PFSK-1 (cell line): ENCODE results near the gene ID2.

Experiments
- POLR2AphosphoS5 ChIP-seq: IDR thresholded peaks from 2 replicates; pipeline ENCODE4 v1.6.1; 2012; ENCODE audit warnings: low read depth, mild to moderate bottlenecking, control low read depth, low read length, moderate library complexity
- REST ChIP-seq, 2 experiments: IDR thresholded peaks; 2 replicates each; pipeline versions ENCODE4 v1.6.1 to v1.8.0; 2011 to 2012; ENCODE audit warnings: low read depth in 2 of 2, low read length in 2 of 2, control low read depth in 1 of 2, inconsistent platforms in 1 of 2, mild to moderate bottlenecking in 1 of 2, moderate library complexity in 1 of 2; ENCODE audit not compliant: insufficient read depth in 1 of 2
- TAF1 ChIP-seq: IDR thresholded peaks from 2 replicates; pipeline ENCODE4 v1.6.1; 2012; ENCODE audit warnings: low read length, control low read depth, borderline replicate concordance; ENCODE audit not compliant: insufficient read depth

GRCh38 chr2:8643250-8643995, 38.4 kb upstream of the ID2 start:
- TF ChIP-seq POLR2AphosphoS5 (no peak), REST (IDR thresholded peaks at IDR 0.05; ENCODE audit: insufficient read depth in 1 of 2, low read depth in 2 of 2, low read length in 2 of 2) (no peak), TAF1 (no peak)
